Panc1 (cell line): ENCODE results near the gene PINK1. TPM values are rescaled to one million over a fixed set of nuclear protein-coding genes. Genes with fewer than 3 reads are reported as not detected.

Experiments used
- ATAC-seq: fragments of 200-7000 bp; cut with Tn5 transposase; 2 replicates; pipeline ENCODE4 v1.9.1; 2020; ENCODE audit warnings: mild to moderate bottlenecking, moderate library complexity
- BruUV-seq: library from RNA; stranded (reverse); fragments of 400-500 nt; replicated peaks from 2 replicates; lab custom pipeline; 2021; lab: Mats Ljungman, UMichigan
- CTCF ChIA-PET: fragments of 300-600 bp; sonication (Branson Sonifier 250); formaldehyde crosslinking; loops from one replicate; lab custom pipeline; 2022; ENCODE audit warnings: antibody characterized with exemption; lab: Charles Lee
- POLR2A ChIA-PET: fragments of 300-600 bp; sonication (Branson Sonifier 250); formaldehyde crosslinking; loops from one replicate; lab custom pipeline; 2022; ENCODE audit warnings: antibody characterized with exemption; lab: Charles Lee
- DNase-seq: peaks from one replicate; pipeline ENCODE4 v3.0.0-alpha.2; 2010; ENCODE audit warnings: low read depth, low spot score
- H3K27ac ChIP-seq: 2 replicates; pipeline ENCODE4 v1.5.1; 2011; ENCODE audit warnings: mild to moderate bottlenecking, low read length, inconsistent platforms
- H3K27me3 ChIP-seq: fragments of 200-500 bp; sonication (Bioruptor generic); 2 replicates; pipeline ENCODE4 v1.6.0; 2014; ENCODE audit warnings: low read length, inconsistent platforms; ENCODE audit not compliant: control insufficient read depth, insufficient read depth
- H3K36me3 ChIP-seq: fragments of 200-500 bp; sonication (Bioruptor generic); 2 replicates; pipeline ENCODE4 v1.5.1; 2014; ENCODE audit warnings: inconsistent platforms, mild to moderate bottlenecking, low read length, moderate library complexity; ENCODE audit not compliant: control insufficient read depth, insufficient read depth
- H3K4me1 ChIP-seq: 2 replicates; pipeline ENCODE4 v1.5.1; 2011; ENCODE audit warnings: inconsistent platforms, mild to moderate bottlenecking, low read length, moderate library complexity; ENCODE audit not compliant: control insufficient read depth, insufficient read depth
- H3K4me3 ChIP-seq, 2 experiments: 2 replicates each; pipeline ENCODE4 v1.5.1; 2011 to 2012; ENCODE audit warnings: low read depth in 2 of 2, low read length in 2 of 2, mild to moderate bottlenecking in 2 of 2, inconsistent platforms in 1 of 2, moderate library complexity in 1 of 2
- H3K9me3 ChIP-seq: fragments of 200-500 bp; sonication (Bioruptor generic); 2 replicates; pipeline ENCODE4 v1.5.1; 2014; ENCODE audit warnings: low read depth, mild to moderate bottlenecking, inconsistent platforms, low read length, moderate library complexity; ENCODE audit not compliant: control insufficient read depth, insufficient read depth
- CTCF ChIP-seq: fragments of 450-650 bp; IDR thresholded peaks from 2 replicates; pipeline ENCODE4 v1.5.1; 2017; ENCODE audit warnings: mild to moderate bottlenecking
- POLR2AphosphoS5 ChIP-seq: IDR thresholded peaks from 2 replicates; pipeline ENCODE4 v1.6.1; 2012; ENCODE audit warnings: mild to moderate bottlenecking, low read depth, low read length, moderate library complexity
- REST ChIP-seq, 2 experiments: IDR thresholded peaks; 2 replicates each; pipeline ENCODE4 v1.6.1; 2011 to 2012; ENCODE audit warnings: low read depth in 2 of 2, control low read depth in 1 of 2, low read length in 1 of 2, mild to moderate bottlenecking in 1 of 2, moderate library complexity in 1 of 2; ENCODE audit not compliant: insufficient read depth in 1 of 2
- SIN3A ChIP-seq: IDR thresholded peaks from 2 replicates; pipeline ENCODE4 v1.6.1; 2012; ENCODE audit warnings: low read depth, mild to moderate bottlenecking, low read length, moderate library complexity, borderline replicate concordance; ENCODE audit not compliant: insufficient read depth
- TCF7L2 ChIP-seq: IDR thresholded peaks from 2 replicates; pipeline ENCODE4 v1.6.1; 2011; ENCODE audit warnings: mild to moderate bottlenecking, low read depth, low read length, inconsistent platforms
- in situ Hi-C: cut with HindIII; loops from 2 replicates; pipeline ENCODE4 v1.10.0; 2016; ENCODE audit warnings: low sequenced_read_pairs, low pct_unique_long_range_greater_than_20kb
- intact Hi-C: fragments of 100-400 bp; cut with micrococcal nuclease; formaldehyde crosslinking; loops from one replicate; pipeline ENCODE4 v1.10.0; 2022; ENCODE audit not compliant: unreplicated experiment
- total RNA-seq: library from RNA; stranded (reverse); gene quantifications from one replicate; pipeline ENCODE4 v1.2.1, GENCODE V29; 2021; ENCODE audit not compliant: unreplicated experiment

Gene PINK1
- total RNA-seq, 1 experiment from 2014 or later: 32.1 TPM

- POLR2A ChIA-PET: no interaction called here
- TF ChIP-seq CTCF (no peak), POLR2AphosphoS5 (no peak), SIN3A (no peak), TCF7L2 (no peak)
- DNase-seq (no peak), ATAC-seq (no peak)
- H3K27me3 ChIP-seq: no peaks in the 10 kb centered on the region
- H3K4me1 ChIP-seq: peaks cover 9% of the 10 kb centered on the region
- no TSS peak for BruUV-seq
- no peaks in the 10 kb centered on the region for H3K36me3 ChIP-seq
- CTCF ChIA-PET: no interaction called here
- H3K9me3 ChIP-seq: no peaks in the 10 kb centered on the region
- no peak overlapping the region for H3K27ac ChIP-seq
- H3K4me3 ChIP-seq: no peak overlapping the region
- intact Hi-C loops: no loop called here
- in situ Hi-C loops: no loop called here
Measured at GRCh38 chr1:20621012-20621411, 12.2 kb upstream of the PINK1 start.

- DNase-seq: no peak
- no TSS peak for BruUV-seq
- Histone ChIP-seq H3K4me3 (no peak overlapping the region), H3K36me3 (no peaks in the 10 kb centered on the region), H3K27ac (no peak overlapping the region), H3K4me1 (no peaks in the 10 kb centered on the region), H3K27me3 (no peaks in the 10 kb centered on the region), H3K9me3 (no peaks in the 10 kb centered on the region)
- ChIA-PET CTCF (no interaction called here), POLR2A (no interaction called here)
- TF ChIP-seq SIN3A: no peak
- no peak for TF ChIP-seq REST (IDR thresholded peaks at IDR 0.05; ENCODE audit: insufficient read depth in 1 of 2, low read depth in 2 of 2, low read length in 1 of 2)
- TF ChIP-seq CTCF: no peak
- no peak for TF ChIP-seq POLR2AphosphoS5
- TF ChIP-seq TCF7L2: no peak
- ATAC-seq: no peak
- intact Hi-C loops (no loop called here), in situ Hi-C loops (no loop called here)
Measured at GRCh38 chr1:20624709-20625108, 8.5 kb upstream of the PINK1 start.
